Measurements from ENCODE around the gene LMF1.

Gene LMF1

DNA sequence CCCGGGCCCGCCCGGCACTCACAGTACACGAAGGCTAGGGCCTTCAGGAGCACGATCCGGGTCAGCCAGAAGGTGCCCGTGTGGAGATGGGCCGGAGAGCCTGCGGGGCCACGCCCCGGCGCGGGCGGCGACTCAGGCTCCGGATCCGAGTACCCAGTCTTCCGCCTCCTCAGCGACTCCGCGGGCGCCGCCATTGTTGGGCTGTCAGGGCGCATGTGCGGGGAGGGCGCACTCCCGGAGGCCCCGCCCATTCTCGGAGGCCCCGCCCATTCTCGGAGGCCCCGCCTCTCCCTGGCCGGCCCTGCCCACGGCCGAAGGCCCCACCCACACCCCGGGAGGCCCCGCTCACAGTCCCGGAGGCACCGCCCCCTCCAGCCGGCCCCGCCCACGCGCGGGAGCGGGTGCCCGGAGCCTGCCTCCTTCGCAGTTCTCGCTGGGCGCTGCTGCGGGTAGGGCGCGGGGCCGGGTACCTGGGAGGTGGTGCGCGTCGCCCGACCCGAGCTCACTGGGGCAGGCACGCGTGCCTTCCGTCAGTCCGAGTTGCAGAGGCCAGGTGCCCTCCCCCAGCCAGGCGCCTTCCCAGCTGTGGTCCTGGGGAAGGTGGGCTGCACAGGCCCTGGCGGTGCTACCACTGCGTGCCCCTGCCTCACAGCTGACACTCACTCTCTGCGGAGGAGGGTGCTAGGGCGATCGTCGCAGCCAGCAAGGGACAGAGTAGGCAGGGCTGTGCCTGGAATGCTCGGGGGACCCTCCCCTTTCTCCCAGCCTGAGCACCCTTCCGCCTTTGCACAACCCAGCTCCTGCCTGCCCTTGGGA is at the start of gene LMF1:
Gene LMF1, minus strand, starts transcription at position 219 of the 816 bp plus-strand sequence. Its CDS starts 4 bp downstream, at position 215.
- peak within 1 kb of the TSS; percentile 81 for H3K4me3 ChIP-seq (ENCODE audit: low read length)
- TF ChIP-seq EZH2phosphoT487 (IDR thresholded peaks at IDR 0.05; ENCODE audit: low read depth) (no peak), CTCF (IDR thresholded peaks at IDR 0.05; ENCODE audit: low read depth, low read length) (no peak)
- peak within 1 kb of the TSS; percentile 87 for H3K4me2 ChIP-seq (ENCODE audit: low read length)
- peak within 1 kb of the TSS; percentile 37 for H3K27ac ChIP-seq (ENCODE audit: low read length)
- H3K27me3 ChIP-seq (ENCODE audit: low read depth, low read length) = no peaks in the 10 kb centered on the region
- H3K36me3 ChIP-seq (replicated peaks; ENCODE audit: low read depth, low read length) = peaks cover 4% of the 10 kb centered on the region
- H3K9me3 ChIP-seq (ENCODE audit: insufficient read depth, low read length) = no peaks in the 10 kb centered on the region
- peaks cover 11% of the 10 kb centered on the region; the same call in 1 of the 2 replicates for H3K79me2 ChIP-seq (ENCODE audit: low read length)
- no peaks in the 10 kb centered on the region for H4K20me1 ChIP-seq (ENCODE audit: insufficient read depth, low read length)
- peaks cover 5% of the 10 kb centered on the region for H3K4me1 ChIP-seq (ENCODE audit: low read length)
- peak within 1 kb of the TSS; percentile 35 for H2AFZ ChIP-seq (ENCODE audit: low read depth, low read length)
- H3K9ac ChIP-seq (ENCODE audit: low read length) = peak within 1 kb of the TSS; percentile 86

GRCh38 chr16:1020091-1020399 is 49.3 kb upstream of the LMF1 start:
- no peak for TF ChIP-seq EZH2phosphoT487 (IDR thresholded peaks at IDR 0.05; ENCODE audit: low read depth)
- no peak for TF ChIP-seq CTCF (IDR thresholded peaks at IDR 0.05; ENCODE audit: low read depth, low read length)
- no peak overlapping the region for H2AFZ ChIP-seq (ENCODE audit: low read depth, low read length)
- no peak overlapping the region for H3K9ac ChIP-seq (ENCODE audit: low read length)
- no peak overlapping the region for H3K4me3 ChIP-seq (ENCODE audit: low read length)
- H3K4me1 ChIP-seq (ENCODE audit: low read length) = no peaks in the 10 kb centered on the region
- H3K27me3 ChIP-seq (ENCODE audit: low read depth, low read length) = no peaks in the 10 kb centered on the region
- H3K79me2 ChIP-seq (ENCODE audit: low read length) = no peaks in the 10 kb centered on the region
- H3K9me3 ChIP-seq (ENCODE audit: insufficient read depth, low read length) = no peaks in the 10 kb centered on the region
- no peaks in the 10 kb centered on the region for H4K20me1 ChIP-seq (ENCODE audit: insufficient read depth, low read length)
- H3K4me2 ChIP-seq (ENCODE audit: low read length) = no peak overlapping the region
- H3K36me3 ChIP-seq (replicated peaks; ENCODE audit: low read depth, low read length) = no peaks in the 10 kb centered on the region
- H3K27ac ChIP-seq (ENCODE audit: low read length) = no peak overlapping the region

DNA sequence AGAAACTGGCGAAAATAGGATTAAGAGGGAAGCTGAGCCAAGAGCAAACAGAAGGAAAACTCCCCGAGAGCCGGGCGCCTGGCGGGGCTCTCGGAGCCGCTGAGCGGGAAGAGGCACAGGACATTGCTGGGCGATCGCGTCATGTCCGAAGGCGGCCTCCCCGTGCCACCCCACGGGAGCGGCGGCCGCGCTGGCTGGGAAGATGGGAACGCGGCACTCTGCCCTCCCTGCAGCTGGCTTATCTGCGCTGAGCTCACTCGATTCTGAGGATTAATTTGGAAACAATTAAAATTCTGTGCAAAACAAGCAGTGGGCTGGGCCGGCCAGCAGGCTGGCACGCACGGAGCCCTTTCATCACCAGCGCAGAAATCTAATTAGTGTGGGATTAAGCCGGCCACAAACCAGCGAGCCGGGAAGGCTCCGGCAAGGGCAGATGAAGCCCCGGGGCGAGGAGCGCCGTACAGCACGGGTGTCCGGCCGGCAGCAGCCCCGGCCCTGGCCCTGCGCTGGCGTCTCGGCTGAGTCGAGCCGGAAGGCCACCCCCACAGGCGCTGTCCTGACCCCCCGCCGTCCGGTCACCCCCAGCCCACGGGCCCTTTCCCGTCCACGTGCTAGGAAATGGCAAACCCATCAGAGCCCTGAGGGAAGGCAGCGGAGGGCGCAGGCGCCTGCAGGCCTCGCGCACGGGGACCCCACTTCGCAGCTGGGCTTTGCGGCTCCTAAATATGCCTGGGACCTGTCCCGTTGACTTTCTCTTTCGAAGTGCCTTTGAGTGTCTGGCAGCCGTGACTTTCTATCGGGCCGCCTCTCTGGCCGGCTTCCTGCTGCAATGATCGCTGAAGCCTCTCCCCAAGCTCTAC is 48.7 kb upstream of the LMF1 start:
- no peak overlapping the region for H3K9ac ChIP-seq (ENCODE audit: low read length)
- no peaks in the 10 kb centered on the region for H3K27me3 ChIP-seq (ENCODE audit: low read depth, low read length)
- H3K4me2 ChIP-seq (ENCODE audit: low read length) = no peak overlapping the region
- TF ChIP-seq EZH2phosphoT487 (IDR thresholded peaks at IDR 0.05; ENCODE audit: low read depth) (no peak), CTCF (IDR thresholded peaks at IDR 0.05; ENCODE audit: low read depth, low read length) (no peak)
- H3K27ac ChIP-seq (ENCODE audit: low read length) = no peak overlapping the region
- H2AFZ ChIP-seq (ENCODE audit: low read depth, low read length) = no peak overlapping the region
- H3K4me1 ChIP-seq (ENCODE audit: low read length) = no peaks in the 10 kb centered on the region
- H3K9me3 ChIP-seq (ENCODE audit: insufficient read depth, low read length) = no peaks in the 10 kb centered on the region
- no peaks in the 10 kb centered on the region for H3K79me2 ChIP-seq (ENCODE audit: low read length)
- H3K4me3 ChIP-seq (ENCODE audit: low read length) = no peak overlapping the region
- H3K36me3 ChIP-seq (replicated peaks; ENCODE audit: low read depth, low read length) = no peaks in the 10 kb centered on the region
- H4K20me1 ChIP-seq (ENCODE audit: insufficient read depth, low read length) = no peaks in the 10 kb centered on the region
